ENCODE results near the gene OSBPL7. TPM values are rescaled to one million over a fixed set of nuclear protein-coding genes. Genes with fewer than 3 reads are reported as not detected.

The OSBPL7 gene
- total and polyA plus RNA-seq, 2 of the 13 experiments (the other 11 are each of a cell fraction or from before 2014, with no cell fraction given) = 4.7 to 6.6 TPM

DNA sequence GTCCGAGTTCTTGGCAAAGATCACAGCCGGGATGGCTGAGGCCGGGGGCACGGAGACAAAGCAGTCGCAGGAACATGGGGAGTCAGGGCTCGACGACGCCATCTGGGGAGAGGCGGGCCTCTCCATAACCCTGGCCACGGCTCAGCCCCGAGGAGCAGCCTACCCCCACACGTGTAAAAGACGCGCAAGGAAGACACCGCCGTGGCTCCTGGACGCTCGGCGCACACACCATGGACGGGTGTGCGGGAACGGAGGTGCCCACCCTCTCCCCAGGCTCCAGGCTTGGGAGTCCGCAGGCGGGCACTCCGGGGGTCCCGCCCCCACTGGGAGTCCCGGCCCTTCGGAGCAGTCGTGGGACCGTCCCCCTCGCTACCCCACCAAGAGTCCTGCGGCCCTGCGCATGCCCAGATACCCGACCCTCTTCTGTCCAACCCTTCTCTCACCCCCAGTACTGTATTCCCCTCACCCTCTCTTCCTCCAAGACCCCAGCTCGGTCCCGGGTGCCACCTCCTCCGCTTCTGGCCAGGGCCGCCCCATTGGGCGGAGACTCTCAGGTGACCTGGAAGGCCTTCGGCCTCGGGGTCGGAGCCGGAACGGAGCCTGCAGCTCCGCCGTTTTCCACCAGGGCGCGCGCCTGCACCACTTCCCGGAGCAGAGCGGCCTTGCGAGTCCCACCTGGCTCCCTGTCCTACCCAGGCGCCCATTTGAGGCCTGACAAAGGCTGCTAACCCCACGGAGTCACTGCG lies 19.3 kb upstream of the OSBPL7 start, which contains the start of gene SCRN2 (continued):
- TF ChIP-seq NRL (CRISPR knock-in tag; IDR thresholded peaks at IDR 0.05; ENCODE audit: borderline replicate concordance) (peak; percentile 46; the same call in 1 of the 2 replicates), ZNF205 (CRISPR knock-in tag; IDR thresholded peaks at IDR 0.05) (peak; percentile 66), ZNF749 (CRISPR knock-in tag; IDR thresholded peaks at IDR 0.05; ENCODE audit: borderline replicate concordance) (no peak), ZNF296 (CRISPR knock-in tag; conservative IDR thresholded peaks at IDR 0.05) (0 out of 2 replicates have a peak, but pooled peaks have one; percentile 19), ZNF670 (CRISPR knock-in tag; IDR thresholded peaks at IDR 0.05; ENCODE audit: borderline replicate concordance) (peak; percentile 68; the same call in 1 of the 2 replicates), HES4 (CRISPR knock-in tag; IDR thresholded peaks at IDR 0.05; ENCODE audit: borderline replicate concordance) (no peak)
- TF ChIP-seq, protein P1, sequence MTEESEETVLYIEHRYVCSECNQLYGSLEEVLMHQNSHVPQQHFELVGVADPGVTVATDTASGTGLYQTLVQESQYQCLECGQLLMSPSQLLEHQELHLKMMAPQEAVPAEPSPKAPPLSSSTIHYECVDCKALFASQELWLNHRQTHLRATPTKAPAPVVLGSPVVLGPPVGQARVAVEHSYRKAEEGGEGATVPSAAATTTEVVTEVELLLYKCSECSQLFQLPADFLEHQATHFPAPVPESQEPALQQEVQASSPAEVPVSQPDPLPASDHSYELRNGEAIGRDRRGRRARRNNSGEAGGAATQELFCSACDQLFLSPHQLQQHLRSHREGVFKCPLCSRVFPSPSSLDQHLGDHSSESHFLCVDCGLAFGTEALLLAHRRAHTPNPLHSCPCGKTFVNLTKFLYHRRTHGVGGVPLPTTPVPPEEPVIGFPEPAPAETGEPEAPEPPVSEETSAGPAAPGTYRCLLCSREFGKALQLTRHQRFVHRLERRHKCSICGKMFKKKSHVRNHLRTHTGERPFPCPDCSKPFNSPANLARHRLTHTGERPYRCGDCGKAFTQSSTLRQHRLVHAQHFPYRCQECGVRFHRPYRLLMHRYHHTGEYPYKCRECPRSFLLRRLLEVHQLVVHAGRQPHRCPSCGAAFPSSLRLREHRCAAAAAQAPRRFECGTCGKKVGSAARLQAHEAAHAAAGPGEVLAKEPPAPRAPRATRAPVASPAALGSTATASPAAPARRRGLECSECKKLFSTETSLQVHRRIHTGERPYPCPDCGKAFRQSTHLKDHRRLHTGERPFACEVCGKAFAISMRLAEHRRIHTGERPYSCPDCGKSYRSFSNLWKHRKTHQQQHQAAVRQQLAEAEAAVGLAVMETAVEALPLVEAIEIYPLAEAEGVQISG (CRISPR knock-in tag; IDR thresholded peaks at IDR 0.05) = peak; percentile 87
- TF ChIP-seq, protein P2, sequence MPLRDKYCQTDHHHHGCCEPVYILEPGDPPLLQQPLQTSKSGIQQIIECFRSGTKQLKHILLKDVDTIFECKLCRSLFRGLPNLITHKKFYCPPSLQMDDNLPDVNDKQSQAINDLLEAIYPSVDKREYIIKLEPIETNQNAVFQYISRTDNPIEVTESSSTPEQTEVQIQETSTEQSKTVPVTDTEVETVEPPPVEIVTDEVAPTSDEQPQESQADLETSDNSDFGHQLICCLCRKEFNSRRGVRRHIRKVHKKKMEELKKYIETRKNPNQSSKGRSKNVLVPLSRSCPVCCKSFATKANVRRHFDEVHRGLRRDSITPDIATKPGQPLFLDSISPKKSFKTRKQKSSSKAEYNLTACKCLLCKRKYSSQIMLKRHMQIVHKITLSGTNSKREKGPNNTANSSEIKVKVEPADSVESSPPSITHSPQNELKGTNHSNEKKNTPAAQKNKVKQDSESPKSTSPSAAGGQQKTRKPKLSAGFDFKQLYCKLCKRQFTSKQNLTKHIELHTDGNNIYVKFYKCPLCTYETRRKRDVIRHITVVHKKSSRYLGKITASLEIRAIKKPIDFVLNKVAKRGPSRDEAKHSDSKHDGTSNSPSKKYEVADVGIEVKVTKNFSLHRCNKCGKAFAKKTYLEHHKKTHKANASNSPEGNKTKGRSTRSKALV (CRISPR knock-in tag; IDR thresholded peaks at IDR 0.05) = peak; percentile 76; the same call in 1 of the 2 replicates

All from HepG2 (cell line).